Measurements from ENCODE around the gene KCNAB1. TPM values are rescaled to one million over a fixed set of nuclear protein-coding genes. Genes with fewer than 3 reads are reported as not detected.
"Not testable (repeated sequence)": the region's sequence is repeated elsewhere in the genome, so short reads cannot be mapped to it uniquely, and the experiment has no call there.

The KCNAB1 gene
- total RNA-seq, 1 experiment from 2014 or later = 1.6 TPM

- DNase-seq (ENCODE audit: low spot score) = no peak
Measured at GRCh38 chr3:156176048-156176447, 55.7 kb downstream of the KCNAB1 start.

- no peak for DNase-seq (ENCODE audit: low spot score)
Measured at GRCh38 chr3:156176629-156177210, 56.3 kb downstream of the KCNAB1 start.

DNA sequence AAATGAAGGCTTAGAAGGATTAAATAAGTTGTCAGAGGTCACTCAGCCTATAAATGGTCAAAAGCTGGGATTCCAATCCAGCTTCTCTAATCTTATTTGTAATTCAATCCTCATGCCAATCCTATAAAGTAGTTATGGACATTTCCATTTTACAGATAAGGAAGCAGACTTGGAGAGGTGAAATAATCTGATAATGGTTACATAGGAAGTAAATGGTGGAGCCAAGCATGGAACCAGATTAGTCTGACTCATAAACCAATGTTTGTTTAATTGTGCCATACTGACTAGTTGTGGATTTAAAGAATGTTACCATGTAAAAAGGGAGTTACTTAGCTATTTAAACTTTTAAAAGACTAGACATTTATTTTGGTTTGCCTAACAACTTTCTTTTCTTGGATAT lies 59.7 kb downstream of the KCNAB1 start:
- peak; percentile 33 for DNase-seq (ENCODE audit: low spot score)

- peak; percentile 77 for DNase-seq (ENCODE audit: low spot score)
Measured at GRCh38 chr3:156181509-156181908, 61.1 kb downstream of the KCNAB1 start.

DNA sequence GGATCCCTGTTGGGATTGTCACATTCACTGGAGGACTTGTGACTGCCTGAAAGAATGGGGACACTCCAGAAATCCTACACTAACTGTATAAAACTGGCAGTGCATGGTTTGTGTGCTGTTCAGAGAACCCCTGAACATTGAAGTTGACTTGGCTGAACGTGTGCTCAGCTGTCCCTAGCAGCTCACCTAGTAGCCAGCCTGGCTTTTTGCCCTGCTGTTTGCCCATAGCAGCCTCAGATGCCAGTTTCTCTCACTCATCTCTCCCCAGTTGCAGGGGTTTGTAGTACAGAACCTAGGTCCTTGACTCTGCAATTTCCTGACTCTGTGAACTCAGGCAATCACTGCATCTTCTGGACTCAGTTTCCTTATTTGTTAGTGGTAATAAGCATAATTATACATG lies 63.0 kb downstream of the KCNAB1 start:
- DNase-seq (ENCODE audit: low spot score) = no peak

DNA sequence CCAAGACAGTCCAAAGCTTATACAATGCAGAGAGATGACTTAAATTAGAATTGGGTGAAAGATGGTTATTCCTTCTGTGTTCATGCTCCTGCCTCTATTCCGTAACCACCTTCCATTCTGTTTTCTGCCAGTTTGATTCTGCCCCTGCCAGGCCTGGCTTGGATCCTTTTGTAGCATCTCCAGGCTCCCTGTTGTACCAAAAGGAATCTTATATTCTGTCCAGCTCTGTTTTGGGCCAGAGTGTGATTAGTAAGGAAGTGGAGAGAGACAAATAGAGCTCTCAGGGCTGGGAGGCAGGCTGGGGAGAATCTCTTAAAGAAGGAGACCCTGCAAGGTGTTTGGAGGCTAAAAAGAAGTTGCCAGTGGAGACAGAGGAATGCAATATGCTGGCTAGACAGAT lies 63.8 kb downstream of the KCNAB1 start:
- DNase-seq (ENCODE audit: low spot score) = no peak

DNA sequence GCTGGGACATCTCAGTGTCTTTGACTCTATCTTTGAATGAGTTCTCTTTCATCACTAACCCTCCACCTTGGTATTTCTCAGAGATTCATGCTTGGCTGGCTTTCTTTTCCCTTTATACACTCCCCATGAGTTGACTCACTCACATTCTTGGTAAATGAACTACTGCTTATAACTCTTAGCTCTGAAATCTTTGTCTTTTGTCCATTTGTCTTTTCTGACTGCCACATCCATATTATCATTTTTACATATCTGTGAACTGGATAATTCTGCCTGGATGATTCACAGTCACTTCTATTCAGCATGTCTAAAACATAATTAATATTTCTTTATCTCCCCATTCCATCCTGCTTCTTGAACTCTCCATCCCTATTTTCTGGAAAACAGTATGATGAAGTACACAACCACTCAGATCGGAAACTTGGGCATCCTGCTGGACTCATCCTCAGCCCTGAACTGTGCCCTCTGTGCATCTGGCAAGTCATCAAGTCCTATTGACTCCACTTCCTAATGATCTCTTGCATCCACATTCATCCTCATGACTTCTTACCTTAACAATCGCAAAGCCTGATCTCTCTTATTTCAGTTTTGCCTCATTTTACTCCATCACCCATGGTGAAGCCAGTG lies 66.9 kb downstream of the KCNAB1 start:
- peak; percentile 75 for DNase-seq (ENCODE audit: low spot score)

DNA sequence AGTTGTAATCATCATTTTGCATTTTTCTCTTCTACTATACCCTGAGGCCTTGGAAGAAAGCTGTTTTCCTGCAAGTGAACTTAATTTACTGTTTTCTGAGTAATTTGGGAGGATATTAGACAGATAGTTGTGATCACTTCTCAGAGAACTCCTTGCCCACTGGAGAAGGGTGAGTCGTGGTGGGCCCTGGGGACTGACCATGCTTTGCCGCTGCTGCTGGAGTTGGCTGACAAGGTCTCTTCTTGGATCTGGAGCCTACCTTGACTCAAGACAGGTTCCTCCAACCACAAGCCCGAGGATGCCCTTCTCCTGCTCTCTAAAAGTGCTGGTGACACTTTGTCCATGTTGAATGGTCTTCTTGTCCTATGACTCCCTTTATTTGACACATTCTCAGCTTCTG lies 68.4 kb downstream of the KCNAB1 start:
- no peak for DNase-seq (ENCODE audit: low spot score)

GRCh38 chr3:156189927-156190326 lies 69.5 kb downstream of the KCNAB1 start:
- DNase-seq (ENCODE audit: low spot score) = peak; percentile 56

DNA sequence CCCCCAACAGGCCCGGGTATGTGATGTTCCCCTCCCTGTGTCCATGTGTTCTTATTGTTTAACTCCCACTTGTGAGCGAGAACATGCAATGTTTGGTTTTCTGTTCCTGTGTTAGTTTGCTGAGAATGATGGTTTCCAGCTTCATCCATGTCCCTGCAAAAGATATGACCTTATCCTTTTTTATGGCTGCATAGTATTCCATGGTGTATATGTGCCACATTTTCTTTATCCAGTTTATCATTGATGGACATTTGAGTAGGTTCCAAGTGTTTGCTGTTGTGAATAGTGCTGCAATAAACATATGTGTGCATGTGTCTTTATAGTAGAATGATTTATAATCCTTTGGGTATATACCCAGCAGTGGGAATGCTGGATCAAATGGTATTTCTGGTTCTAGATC lies 74.6 kb downstream of the KCNAB1 start:
- not testable (repeated sequence) for DNase-seq (ENCODE audit: low spot score)

- DNase-seq (ENCODE audit: low spot score) = not testable (repeated sequence)
Measured at GRCh38 chr3:156197152-156197551, 76.8 kb downstream of the KCNAB1 start.

- no peak for DNase-seq (ENCODE audit: low spot score)
Measured at GRCh38 chr3:156201411-156202405, 81.3 kb downstream of the KCNAB1 start.

- no peak for DNase-seq (ENCODE audit: low spot score)
Measured at GRCh38 chr3:156206157-156206556, 85.8 kb downstream of the KCNAB1 start.

GRCh38 chr3:156207802-156208685 lies 87.7 kb downstream of the KCNAB1 start:
- peak; percentile 77 for DNase-seq (ENCODE audit: low spot score)

GRCh38 chr3:156209631-156210335 lies 89.4 kb downstream of the KCNAB1 start:
- no peak for DNase-seq (ENCODE audit: low spot score)

DNA sequence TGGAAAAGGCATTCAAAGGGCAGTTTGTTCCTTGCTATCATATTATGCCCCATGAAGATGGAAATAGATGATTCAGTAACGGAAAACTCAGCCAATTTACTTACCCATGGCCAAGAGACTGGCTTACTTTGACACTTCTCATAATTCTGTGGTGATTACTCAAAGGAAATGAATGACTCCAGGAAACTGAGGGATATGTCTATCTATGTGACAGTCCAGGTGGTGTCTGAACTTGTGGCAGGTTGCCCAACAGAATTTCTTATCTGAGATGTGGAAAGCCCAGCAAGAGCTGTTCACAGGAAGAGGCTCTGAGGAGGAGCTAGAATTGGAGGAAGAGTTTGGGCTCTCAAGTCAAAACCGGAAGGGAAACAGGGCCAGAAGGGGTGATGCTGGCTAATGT lies 91.2 kb downstream of the KCNAB1 start:
- peak; percentile 91 for DNase-seq (ENCODE audit: low spot score)

DNA sequence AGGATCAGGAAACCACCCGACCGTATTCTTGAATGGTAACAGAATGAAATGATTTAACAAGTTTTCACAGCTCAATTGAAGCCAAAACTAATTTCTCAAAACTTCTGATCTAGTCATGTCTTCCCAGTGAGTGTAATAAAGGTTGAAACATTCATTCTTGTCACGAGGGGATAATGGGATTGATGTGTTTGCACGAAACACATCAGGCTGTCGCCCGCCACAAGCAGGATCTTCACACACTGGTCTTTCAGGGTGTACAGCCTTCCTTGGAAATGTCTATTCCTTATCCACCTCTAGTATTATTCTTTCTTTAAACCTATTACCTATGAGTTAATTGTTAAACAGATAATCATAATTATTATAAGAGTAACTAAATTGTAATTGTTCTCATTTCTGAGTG lies 94.3 kb downstream of the KCNAB1 start:
- no peak for DNase-seq (ENCODE audit: low spot score)

- no peak for DNase-seq (ENCODE audit: low spot score)
Measured at GRCh38 chr3:156215751-156216150, 95.4 kb downstream of the KCNAB1 start.

GRCh38 chr3:156216216-156216615 lies 95.8 kb downstream of the KCNAB1 start:
- DNase-seq (ENCODE audit: low spot score) = no peak

DNA sequence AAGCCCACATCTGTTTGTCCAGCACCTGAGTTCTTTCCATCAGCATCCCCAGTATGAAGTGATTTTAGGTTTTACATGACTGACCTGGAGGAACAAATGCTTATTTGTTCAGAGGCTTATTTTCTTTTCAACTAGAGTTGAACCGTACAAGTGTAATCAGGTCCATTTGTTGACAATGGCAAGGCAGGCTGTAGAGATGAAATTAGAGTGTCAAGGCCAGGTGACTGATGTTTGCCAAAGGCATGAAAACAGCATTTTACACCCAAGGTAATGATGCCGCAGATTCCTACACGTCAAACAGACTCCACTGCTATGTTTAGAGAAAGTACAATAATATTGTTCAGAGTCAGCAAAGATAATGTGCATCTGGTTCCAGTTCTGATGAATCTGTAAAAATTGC lies 96.5 kb downstream of the KCNAB1 start:
- no peak for DNase-seq (ENCODE audit: low spot score)
